GM12874 (cell line): Measurements from ENCODE around the gene STRA8.

ENCODE experiments used
- CTCF ChIP-seq: IDR thresholded peaks from 2 replicates; pipeline ENCODE4 v1.5.1; 2011; ENCODE audit warnings: low read depth, mild to moderate bottlenecking, control low read depth, low read length, moderate library complexity; ENCODE audit not compliant: insufficient read depth

The STRA8 gene

GRCh38 chr7:135291809-135292253 is 58.2 kb downstream of the STRA8 start:
- TF ChIP-seq CTCF: no peak

- TF ChIP-seq CTCF: no peak
Observed at GRCh38 chr7:135299235-135299634, 65.6 kb downstream of the STRA8 start.

- no peak for TF ChIP-seq CTCF
Observed at GRCh38 chr7:135300913-135301765, 67.5 kb downstream of the STRA8 start.
